ENCODE data around the gene CDH4. TPM values are rescaled to one million over a fixed set of nuclear protein-coding genes. Genes with fewer than 3 reads are reported as not detected.

The CDH4 gene
- total and polyA plus RNA-seq, 2 of the 8 experiments (the other 6 are each of a cell fraction or from before 2014, with no cell fraction given), result 4.3 to 7.9 TPM

DNA sequence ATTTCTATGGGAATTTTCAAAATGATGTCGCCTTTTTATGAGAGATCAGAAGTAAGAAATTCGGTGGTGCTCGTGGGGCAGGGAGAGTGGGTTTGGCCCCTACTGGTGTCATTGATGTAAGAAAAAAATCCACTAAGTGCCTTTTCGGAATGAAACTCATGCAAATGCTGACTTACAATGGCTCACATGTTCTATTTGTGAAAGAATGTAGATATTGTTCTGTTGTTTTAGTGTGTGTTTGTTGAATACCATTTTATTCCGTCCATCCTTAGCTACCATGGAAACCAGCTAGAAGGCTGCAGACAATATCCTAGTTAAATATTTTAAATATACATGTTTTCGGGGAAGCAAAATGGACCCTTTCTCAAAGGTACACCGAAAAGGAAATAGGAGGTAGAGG, 508.7 kb downstream of the CDH4 start:
- Histone ChIP-seq H4K8ac (ENCODE audit: extremely low read depth, insufficient read depth, low read length) (no peak overlapping the region), H3K14ac (ENCODE audit: insufficient read length) (no peak overlapping the region), H3K4me1 (replicated peaks in 1 of 4; ENCODE audit: control insufficient read depth in 3 of 4, insufficient read depth in 4 of 4, low read length in 3 of 4) (peaks cover 0 to 5% (median 3%) of the 10 kb centered on the region in 4 experiments; a peak in 5 of 7 replicates), H3K23me2 (ENCODE audit: low read depth, low read length) (no peaks in the 10 kb centered on the region), H3K4me2 (ENCODE audit: insufficient read depth in 1 of 2, low read depth in 2 of 2, low read length in 2 of 2) (no peak overlapping the region), H2AK5ac (ENCODE audit: low read depth, low read length) (no peak overlapping the region), H4K20me1 (replicated peaks in 1 of 2; ENCODE audit: control insufficient read depth in 1 of 2, insufficient read depth in 2 of 2, low read length in 2 of 2) (peaks cover 0 to 3% of the 10 kb centered on the region in 2 experiments), H4K5ac (ENCODE audit: insufficient read length, low read depth, low read length) (no peak overlapping the region), H3K9ac (replicated peaks in 1 of 4; ENCODE audit: extremely low read depth in 1 of 4, low read depth in 3 of 4, low read length in 3 of 4) (no peak overlapping the region), H3K79me1 (ENCODE audit: low read depth, low read length) (no peaks in the 10 kb centered on the region), H3K4ac (replicated peaks; ENCODE audit: insufficient read length, low read depth, low read length) (no peak overlapping the region), H3K23ac (ENCODE audit: insufficient read length) (no peak overlapping the region), H4K91ac (replicated peaks; ENCODE audit: insufficient read length, low read length) (no peak overlapping the region), H2BK20ac (ENCODE audit: low read length) (no peak overlapping the region), H3K18ac (ENCODE audit: extremely low read depth, low read length) (no peak overlapping the region), H3K79me2 (ENCODE audit: control insufficient read depth in 1 of 2, insufficient read depth in 2 of 2, low read length in 2 of 2) (no peaks in the 10 kb centered on the region), H3K4me3 (ENCODE audit: extremely low read depth in 1 of 4, insufficient read depth in 2 of 4, low read depth in 3 of 4, low read length in 4 of 4) (no peak overlapping the region), H2BK5ac (ENCODE audit: low read depth, low read length) (no peak overlapping the region), H2BK15ac (ENCODE audit: low read length) (no peak overlapping the region), H3K9me3 (ENCODE audit: insufficient read depth in 2 of 2, low read depth in 1 of 2, low read length in 1 of 2) (no peaks in the 10 kb centered on the region), H2BK12ac (ENCODE audit: low read depth, low read length) (no peak overlapping the region), H3K27ac (ENCODE audit: low read depth, low read length) (no peak overlapping the region), H3K27me3 (replicated peaks in 1 of 4; ENCODE audit: control insufficient read depth in 3 of 4, extremely low read depth in 1 of 4, insufficient read depth in 3 of 4, low read length in 3 of 4) (no peaks in the 10 kb centered on the region; a peak in 2 of 7 replicates), H3K36me3 (ENCODE audit: control insufficient read depth in 2 of 4, insufficient read depth in 4 of 4, low read length in 3 of 4) (no peaks in the 10 kb centered on the region), H3K56ac (replicated peaks; ENCODE audit: insufficient read length, low read depth, low read length) (no peak overlapping the region), H2BK120ac (replicated peaks; ENCODE audit: low read depth, low read length) (no peak overlapping the region), H2AFZ (ENCODE audit: low read length) (no peak overlapping the region)
- FAIRE-seq (no peak), DNase-seq (ENCODE audit: low read depth in 1 of 2, low spot score in 2 of 2) (no peak)
- 85% methylated on average over 7 of the region's 7 CpGs; no CpG with 5 or more reads in 1 of the 2 experiments for WGBS, 2 experiments (ENCODE audit: extremely low coverage in 1 of 2, insufficient coverage in 1 of 2, insufficient read length in 1 of 2, insufficient replicate concordance in 2 of 2, low coverage in 1 of 2, low lambda C conversion rate in 2 of 2, missing lambda C conversion rate in 1 of 2)
- ChIA-PET CTCF (ENCODE audit: partially characterized antibody) (interaction anchor here (0.9 kb wide), 1 partner anchor 115 kb away, joined by 3 read pairs; no protein-coding TSS in a partner anchor), POLR2A (ENCODE audit: partially characterized antibody) (no interaction called here)
- TF ChIP-seq EZH2 (IDR thresholded peaks at IDR 0.05; ENCODE audit: low read depth, low read length, severe bottlenecking) (no peak), CTBP2 (IDR thresholded peaks at IDR 0.05; ENCODE audit: borderline replicate concordance, insufficient read depth, insufficient read length, low read length) (no peak), SRF (IDR thresholded peaks at IDR 0.05; ENCODE audit: low read depth, low read length) (no peak), SIRT6 (IDR thresholded peaks at IDR 0.05; ENCODE audit: low read length) (no peak), CBX5 (IDR thresholded peaks at IDR 0.05; ENCODE audit: low read depth, low read length) (no peak)
- TF ChIP-seq, protein P1, sequence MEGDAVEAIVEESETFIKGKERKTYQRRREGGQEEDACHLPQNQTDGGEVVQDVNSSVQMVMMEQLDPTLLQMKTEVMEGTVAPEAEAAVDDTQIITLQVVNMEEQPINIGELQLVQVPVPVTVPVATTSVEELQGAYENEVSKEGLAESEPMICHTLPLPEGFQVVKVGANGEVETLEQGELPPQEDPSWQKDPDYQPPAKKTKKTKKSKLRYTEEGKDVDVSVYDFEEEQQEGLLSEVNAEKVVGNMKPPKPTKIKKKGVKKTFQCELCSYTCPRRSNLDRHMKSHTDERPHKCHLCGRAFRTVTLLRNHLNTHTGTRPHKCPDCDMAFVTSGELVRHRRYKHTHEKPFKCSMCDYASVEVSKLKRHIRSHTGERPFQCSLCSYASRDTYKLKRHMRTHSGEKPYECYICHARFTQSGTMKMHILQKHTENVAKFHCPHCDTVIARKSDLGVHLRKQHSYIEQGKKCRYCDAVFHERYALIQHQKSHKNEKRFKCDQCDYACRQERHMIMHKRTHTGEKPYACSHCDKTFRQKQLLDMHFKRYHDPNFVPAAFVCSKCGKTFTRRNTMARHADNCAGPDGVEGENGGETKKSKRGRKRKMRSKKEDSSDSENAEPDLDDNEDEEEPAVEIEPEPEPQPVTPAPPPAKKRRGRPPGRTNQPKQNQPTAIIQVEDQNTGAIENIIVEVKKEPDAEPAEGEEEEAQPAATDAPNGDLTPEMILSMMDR (IDR thresholded peaks at IDR 0.05; ENCODE audit: control extremely low read depth in 1 of 3, insufficient read depth in 1 of 3, low read depth in 1 of 3, low read length in 3 of 3), result no peak

All from H1 (cell line).